HUES48 (cell line): ENCODE data around the gene ADIPOR2.

Source experiments
- H3K27ac ChIP-seq: one replicate; pipeline ENCODE4 v1.7.0; 2013; ENCODE audit warnings: low read depth, low read length, inconsistent platforms
- H3K27me3 ChIP-seq: 2 replicates; pipeline ENCODE4 v1.6.1; 2013; ENCODE audit warnings: mild to moderate bottlenecking, low read length; ENCODE audit not compliant: control insufficient read depth, insufficient read depth
- H3K36me3 ChIP-seq: 2 replicates; pipeline ENCODE4 v1.6.1; 2013; ENCODE audit warnings: low read length; ENCODE audit not compliant: control insufficient read depth, insufficient read depth
- H3K4me1 ChIP-seq: 2 replicates; pipeline ENCODE4 v1.6.1; 2013; ENCODE audit warnings: mild to moderate bottlenecking, low read length; ENCODE audit not compliant: control insufficient read depth, insufficient read depth
- H3K4me3 ChIP-seq: 2 replicates; pipeline ENCODE4 v1.5.1; 2013; ENCODE audit warnings: mild to moderate bottlenecking, low read depth, low read length
- H3K9ac ChIP-seq: 2 replicates; pipeline ENCODE4 v1.6.1; 2013; ENCODE audit warnings: mild to moderate bottlenecking, low read depth, low read length, moderate library complexity
- H3K9me3 ChIP-seq: 2 replicates; pipeline ENCODE4 v1.6.1; 2013; ENCODE audit warnings: low read length; ENCODE audit not compliant: control insufficient read depth, insufficient read depth

ADIPOR2 gene

DNA sequence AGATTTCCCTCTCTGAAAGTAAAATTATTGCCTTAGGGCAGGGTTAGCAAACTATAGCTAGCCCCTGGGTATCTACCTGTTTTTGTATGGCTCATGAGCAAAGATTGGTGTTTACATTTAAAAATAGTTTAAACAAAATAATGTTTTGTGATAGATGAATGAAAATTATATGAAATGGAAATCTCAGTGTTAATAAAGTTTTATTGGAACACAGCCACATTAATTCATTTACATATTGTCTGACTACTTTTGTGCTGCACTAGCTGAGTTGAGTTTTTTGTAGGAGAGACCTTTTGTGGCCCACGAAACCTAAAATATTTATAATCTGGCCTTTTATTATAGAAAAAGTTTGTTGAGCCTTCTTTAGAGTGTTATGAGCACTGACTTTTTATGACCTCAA is 48.5 kb downstream of the ADIPOR2 start:
- Histone ChIP-seq H3K27ac (no peak overlapping the region), H3K9ac (no peak overlapping the region), H3K27me3 (no peaks in the 10 kb centered on the region), H3K36me3 (no peaks in the 10 kb centered on the region), H3K4me3 (no peak overlapping the region), H3K4me1 (0 out of 2 replicates have a peak, but pooled peaks cover 4% of the 10 kb centered on the region), H3K9me3 (no peaks in the 10 kb centered on the region)

GRCh38 chr12:1740161-1740948 is 49.5 kb downstream of the ADIPOR2 start:
- no peaks in the 10 kb centered on the region for H3K27me3 ChIP-seq
- no peaks in the 10 kb centered on the region for H3K9me3 ChIP-seq
- H3K36me3 ChIP-seq: no peaks in the 10 kb centered on the region
- no peak overlapping the region for H3K27ac ChIP-seq
- no peak overlapping the region for H3K9ac ChIP-seq
- no peak overlapping the region for H3K4me3 ChIP-seq
- 0 out of 2 replicates have a peak, but pooled peaks cover 7% of the 10 kb centered on the region for H3K4me1 ChIP-seq

DNA sequence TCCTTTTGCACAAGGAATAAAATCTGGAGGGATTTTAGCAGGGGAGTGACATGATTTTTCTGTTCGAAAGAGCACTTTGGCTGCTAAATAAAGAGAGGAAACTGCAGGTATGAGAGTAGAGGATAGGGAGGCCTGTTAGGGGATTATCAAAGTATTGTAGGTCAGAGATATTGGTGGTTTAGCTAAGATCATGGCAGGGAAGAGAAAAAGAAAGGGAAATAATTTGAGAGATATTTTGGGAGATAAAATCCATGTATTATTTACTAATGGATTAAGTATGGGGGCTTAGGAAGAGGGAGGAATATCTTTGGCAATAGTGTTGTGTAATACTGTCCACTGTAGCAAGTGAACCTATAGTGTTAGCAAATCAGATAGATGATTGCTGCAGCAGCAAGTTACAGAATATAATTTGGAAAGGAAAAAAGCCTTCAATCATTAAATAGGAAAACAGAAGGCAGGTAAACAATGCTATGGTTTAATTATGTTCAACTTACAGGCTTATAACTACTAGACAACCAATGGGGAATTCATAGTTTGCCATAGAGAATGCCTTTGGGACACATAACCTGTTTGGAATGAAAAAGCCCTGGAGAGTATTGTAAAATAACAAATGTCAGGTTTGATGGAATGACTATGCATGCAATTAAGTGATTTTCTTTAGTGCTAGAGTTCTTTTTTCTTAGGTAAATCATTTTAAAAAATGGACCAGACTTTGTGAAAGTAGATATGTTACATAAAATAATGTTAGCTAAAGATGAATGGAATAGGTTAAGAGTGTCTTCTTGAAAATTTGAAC is 50.5 kb downstream of the ADIPOR2 start:
- no peak overlapping the region for H3K9ac ChIP-seq
- no peak overlapping the region for H3K27ac ChIP-seq
- 0 out of 2 replicates have a peak, but pooled peaks cover 7% of the 10 kb centered on the region for H3K4me1 ChIP-seq
- H3K9me3 ChIP-seq: no peaks in the 10 kb centered on the region
- no peak overlapping the region for H3K4me3 ChIP-seq
- H3K36me3 ChIP-seq: no peaks in the 10 kb centered on the region
- no peaks in the 10 kb centered on the region for H3K27me3 ChIP-seq

- Histone ChIP-seq H3K27ac (peak overlapping the region; percentile 57), H3K27me3 (no peaks in the 10 kb centered on the region), H3K36me3 (no peaks in the 10 kb centered on the region), H3K9ac (no peak overlapping the region), H3K4me3 (no peak overlapping the region), H3K9me3 (no peaks in the 10 kb centered on the region; the same call in 1 of the 2 replicates), H3K4me1 (0 out of 2 replicates have a peak, but pooled peaks cover 7% of the 10 kb centered on the region)
Measured at GRCh38 chr12:1744932-1745331, 54.1 kb downstream of the ADIPOR2 start.

DNA sequence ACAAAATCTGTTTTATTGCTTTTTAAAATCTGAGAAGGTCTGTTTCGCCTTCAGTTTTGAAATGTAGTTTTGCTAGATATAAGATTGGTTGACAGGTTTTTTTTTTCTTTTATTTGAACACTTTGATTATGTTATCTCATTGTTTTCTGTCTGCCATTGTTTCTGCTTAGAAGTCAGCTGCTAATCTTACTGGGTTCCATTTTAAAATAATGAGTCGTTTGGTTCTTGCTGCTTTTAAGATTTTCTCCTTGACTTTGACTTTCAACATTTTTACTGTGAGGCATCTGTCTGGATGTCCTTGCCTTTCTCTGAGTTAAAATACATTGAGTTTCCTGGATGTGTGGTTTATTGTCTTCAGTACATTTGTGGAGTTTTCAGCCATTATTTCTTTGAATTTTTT is 56.7 kb downstream of the ADIPOR2 start:
- Histone ChIP-seq H3K36me3 (no peaks in the 10 kb centered on the region), H3K4me1 (0 out of 2 replicates have a peak, but pooled peaks cover 3% of the 10 kb centered on the region), H3K27ac (no peak overlapping the region), H3K9me3 (no peaks in the 10 kb centered on the region; the same call in 1 of the 2 replicates), H3K27me3 (no peaks in the 10 kb centered on the region), H3K9ac (no peak overlapping the region), H3K4me3 (no peak overlapping the region)

GRCh38 chr12:1749019-1749418 is 58.1 kb downstream of the ADIPOR2 start:
- Histone ChIP-seq H3K36me3 (no peaks in the 10 kb centered on the region; the same call in 1 of the 2 replicates), H3K4me1 (0 out of 2 replicates have a peak, but pooled peaks cover 3% of the 10 kb centered on the region), H3K9ac (no peak overlapping the region), H3K27ac (no peak overlapping the region), H3K9me3 (no peaks in the 10 kb centered on the region; the same call in 1 of the 2 replicates), H3K4me3 (no peak overlapping the region), H3K27me3 (no peaks in the 10 kb centered on the region)

DNA sequence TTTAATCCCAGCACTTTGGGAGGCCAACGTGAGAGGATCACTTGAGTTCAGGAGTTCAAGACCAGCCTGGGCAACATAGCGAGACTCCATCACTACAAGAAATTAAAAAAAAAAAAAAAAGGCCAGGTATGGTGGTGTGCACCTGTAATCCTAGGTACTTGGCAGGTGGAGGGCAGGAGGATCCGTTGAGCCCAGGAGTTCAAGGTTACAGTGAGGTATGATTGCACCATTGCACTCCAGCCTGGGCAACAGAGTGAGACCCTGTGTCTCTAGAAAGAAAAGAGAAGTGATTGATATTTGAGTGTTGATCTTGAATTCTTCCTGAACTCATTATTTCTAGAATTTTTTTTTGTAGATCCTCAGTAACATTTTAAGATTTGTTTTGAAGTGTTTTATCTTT is 59.4 kb downstream of the ADIPOR2 start:
- Histone ChIP-seq H3K9ac (no peak overlapping the region), H3K4me3 (no peak overlapping the region), H3K9me3 (no peaks in the 10 kb centered on the region; the same call in 1 of the 2 replicates), H3K27ac (no peak overlapping the region), H3K36me3 (peaks cover 7% of the 10 kb centered on the region), H3K4me1 (no peaks in the 10 kb centered on the region), H3K27me3 (no peaks in the 10 kb centered on the region)

DNA sequence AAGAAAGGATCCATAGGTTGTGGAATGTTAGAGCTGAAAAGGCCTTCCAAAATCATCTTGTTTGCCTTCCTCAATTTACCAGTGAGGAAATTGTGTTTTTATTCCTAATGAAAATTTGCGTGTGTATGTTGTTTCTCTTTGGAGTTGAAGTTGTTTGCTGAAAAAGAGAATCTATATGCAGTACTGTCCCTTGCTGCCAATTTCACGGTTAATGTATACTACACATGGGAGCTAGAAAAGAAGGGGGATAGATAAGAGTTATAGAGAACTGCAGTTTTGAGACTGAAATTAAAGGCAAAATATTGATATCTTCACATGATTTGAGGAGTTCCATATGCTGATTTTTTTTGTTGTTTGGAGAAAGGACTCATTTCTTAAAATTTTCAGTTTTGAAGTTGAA is 67.5 kb downstream of the ADIPOR2 start:
- H3K4me3 ChIP-seq: no peak overlapping the region
- H3K27me3 ChIP-seq: no peaks in the 10 kb centered on the region
- no peak overlapping the region for H3K9ac ChIP-seq
- no peaks in the 10 kb centered on the region for H3K9me3 ChIP-seq
- H3K36me3 ChIP-seq: peaks cover 27% of the 10 kb centered on the region
- no peak overlapping the region for H3K27ac ChIP-seq
- H3K4me1 ChIP-seq: peaks cover 9% of the 10 kb centered on the region; the same call in 1 of the 2 replicates

GRCh38 chr12:1758887-1759286 is 68.0 kb downstream of the ADIPOR2 start:
- Histone ChIP-seq H3K27me3 (no peaks in the 10 kb centered on the region), H3K27ac (no peak overlapping the region), H3K4me3 (no peak overlapping the region), H3K9ac (no peak overlapping the region), H3K4me1 (peaks cover 9% of the 10 kb centered on the region; the same call in 1 of the 2 replicates), H3K36me3 (peaks cover 27% of the 10 kb centered on the region), H3K9me3 (no peaks in the 10 kb centered on the region)

DNA sequence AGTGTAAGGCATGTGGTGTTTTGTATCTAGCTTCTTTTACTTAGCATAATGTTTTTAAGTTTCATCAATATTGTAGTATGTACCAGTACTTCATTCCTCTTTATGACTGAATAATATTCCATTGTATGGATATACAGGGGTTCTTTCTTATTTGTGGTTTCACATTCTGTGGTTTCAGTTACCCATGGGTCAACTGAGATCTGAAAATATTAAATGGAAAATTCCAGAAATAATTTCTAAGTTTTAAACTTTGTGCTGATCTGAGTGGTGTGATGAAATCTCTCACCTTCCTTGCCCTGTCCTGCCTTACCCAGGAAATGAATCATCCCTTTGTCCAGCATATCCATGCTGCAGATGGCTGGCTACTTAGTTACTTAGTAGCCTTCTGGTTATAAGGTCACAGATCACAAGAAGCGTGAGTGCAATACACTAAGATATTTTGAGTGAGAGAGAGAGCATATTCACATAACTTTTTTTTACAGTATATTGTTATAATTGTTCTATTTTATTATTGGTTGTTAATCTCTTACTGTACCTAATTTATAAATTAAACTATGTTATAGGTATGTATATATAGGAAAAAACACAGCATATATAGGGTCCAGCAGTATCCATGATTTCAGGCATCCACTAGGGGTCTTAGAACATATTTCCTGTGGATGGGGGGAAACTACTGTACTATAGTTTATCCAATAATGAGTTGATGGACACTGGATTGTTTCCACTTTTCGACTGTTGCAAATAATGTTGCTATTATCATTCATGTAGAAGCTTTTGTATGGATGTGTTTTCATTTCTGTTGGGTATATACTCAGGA is 69.9 kb downstream of the ADIPOR2 start:
- peaks cover 11% of the 10 kb centered on the region; the same call in 1 of the 2 replicates for H3K4me1 ChIP-seq
- H3K27ac ChIP-seq: no peak overlapping the region
- H3K9ac ChIP-seq: no peak overlapping the region
- no peaks in the 10 kb centered on the region for H3K9me3 ChIP-seq
- H3K27me3 ChIP-seq: no peaks in the 10 kb centered on the region
- H3K4me3 ChIP-seq: no peak overlapping the region
- peaks cover 17% of the 10 kb centered on the region for H3K36me3 ChIP-seq
